ENCODE results near the gene LRRC17. TPM values are rescaled to one million over a fixed set of nuclear protein-coding genes. Genes with fewer than 3 reads are reported as not detected.

Gene LRRC17
- total RNA-seq, 1 donor from 2014 or later: 35.8 TPM

DNA sequence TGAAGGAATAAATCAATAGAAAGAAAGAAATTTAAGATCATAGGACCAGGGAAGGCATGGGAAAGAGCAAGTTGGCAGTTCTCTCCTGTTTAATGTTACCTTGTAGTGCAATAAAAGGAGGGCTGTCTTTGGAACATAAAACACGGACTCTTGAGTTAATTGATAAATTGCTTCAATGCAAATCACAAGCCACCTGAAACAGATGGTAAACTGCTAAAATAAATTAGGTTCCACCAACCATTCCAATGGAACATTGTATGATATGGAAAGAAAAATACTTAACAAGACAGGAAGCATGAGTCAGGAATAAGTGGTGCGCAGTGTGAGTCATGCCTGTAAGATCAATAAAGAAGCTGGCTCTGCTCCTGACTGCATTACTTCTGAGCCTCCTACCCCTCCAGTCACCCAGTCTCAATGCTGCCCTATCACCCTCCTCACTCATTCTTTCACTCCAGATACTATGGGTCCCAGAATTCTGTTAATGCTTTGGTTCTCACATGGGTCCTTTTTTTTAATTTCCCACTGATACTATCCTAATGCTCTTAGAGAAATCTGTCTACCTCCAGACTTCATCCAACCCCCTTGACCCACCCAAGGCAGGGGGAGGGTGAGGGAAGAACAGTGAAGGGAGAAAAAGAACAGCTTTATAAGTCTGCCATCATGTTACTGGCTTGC is 78.9 kb downstream of the LRRC17 start:
- Mint-ChIP-seq H3K27me3 (ENCODE audit: low read depth) (no peaks in the 10 kb centered on the region), H3K4me3 (no peak overlapping the region), H3K9me3 (no peaks in the 10 kb centered on the region), H3K36me3 (ENCODE audit: low read depth) (no peaks in the 10 kb centered on the region), H3K27ac (ENCODE audit: unreplicated experiment) (no peak overlapping the region), H3K4me1 (no peaks in the 10 kb centered on the region)
- no peak for DNase-seq (ENCODE audit: low read depth, low spot score)
- TF ChIP-seq, protein P1, sequence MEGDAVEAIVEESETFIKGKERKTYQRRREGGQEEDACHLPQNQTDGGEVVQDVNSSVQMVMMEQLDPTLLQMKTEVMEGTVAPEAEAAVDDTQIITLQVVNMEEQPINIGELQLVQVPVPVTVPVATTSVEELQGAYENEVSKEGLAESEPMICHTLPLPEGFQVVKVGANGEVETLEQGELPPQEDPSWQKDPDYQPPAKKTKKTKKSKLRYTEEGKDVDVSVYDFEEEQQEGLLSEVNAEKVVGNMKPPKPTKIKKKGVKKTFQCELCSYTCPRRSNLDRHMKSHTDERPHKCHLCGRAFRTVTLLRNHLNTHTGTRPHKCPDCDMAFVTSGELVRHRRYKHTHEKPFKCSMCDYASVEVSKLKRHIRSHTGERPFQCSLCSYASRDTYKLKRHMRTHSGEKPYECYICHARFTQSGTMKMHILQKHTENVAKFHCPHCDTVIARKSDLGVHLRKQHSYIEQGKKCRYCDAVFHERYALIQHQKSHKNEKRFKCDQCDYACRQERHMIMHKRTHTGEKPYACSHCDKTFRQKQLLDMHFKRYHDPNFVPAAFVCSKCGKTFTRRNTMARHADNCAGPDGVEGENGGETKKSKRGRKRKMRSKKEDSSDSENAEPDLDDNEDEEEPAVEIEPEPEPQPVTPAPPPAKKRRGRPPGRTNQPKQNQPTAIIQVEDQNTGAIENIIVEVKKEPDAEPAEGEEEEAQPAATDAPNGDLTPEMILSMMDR (conservative IDR thresholded peaks at IDR 0.05): no peak

GRCh38 chr7:102992509-102992937 is 79.7 kb downstream of the LRRC17 start:
- H3K4me1 Mint-ChIP-seq: no peaks in the 10 kb centered on the region
- no peaks in the 10 kb centered on the region for H3K36me3 Mint-ChIP-seq (ENCODE audit: low read depth)

DNA sequence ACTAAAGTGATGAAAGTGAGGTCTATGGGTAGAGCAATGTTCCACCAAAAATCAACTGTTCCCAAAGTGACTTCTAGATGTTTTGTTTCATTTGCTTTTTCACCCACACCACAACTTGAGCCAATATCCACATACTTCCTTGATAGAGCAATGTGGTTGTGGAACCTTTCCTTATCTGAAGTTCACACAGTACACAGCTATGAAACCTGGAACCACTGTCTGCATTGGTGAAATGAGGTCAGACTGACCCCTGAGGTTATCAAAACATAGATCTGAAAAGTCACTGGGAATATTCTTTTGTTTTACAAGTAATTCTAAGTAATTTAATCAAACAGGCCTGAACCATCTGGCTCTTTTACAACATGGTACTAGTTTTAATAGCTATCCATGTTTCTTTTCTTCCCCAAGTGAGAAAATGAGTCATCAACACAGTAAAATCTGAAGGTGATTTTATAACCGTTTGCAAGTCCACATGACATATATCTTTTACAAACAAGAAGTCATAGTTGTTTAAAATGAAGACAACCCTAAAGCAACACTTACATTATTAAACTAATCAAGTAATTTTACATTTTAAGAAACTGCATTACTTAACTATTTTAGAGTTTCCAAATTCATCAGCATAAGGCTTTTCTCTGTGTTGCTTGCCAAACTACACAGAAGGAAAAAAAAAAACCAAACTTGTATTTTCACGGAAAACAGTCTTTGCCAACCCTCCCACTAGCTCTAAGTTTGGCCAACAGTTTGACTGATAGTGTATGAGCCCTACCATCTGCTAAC is 80.3 kb downstream of the LRRC17 start:
- Mint-ChIP-seq H3K4me3 (no peak overlapping the region), H3K36me3 (ENCODE audit: low read depth) (no peaks in the 10 kb centered on the region), H3K4me1 (no peaks in the 10 kb centered on the region), H3K9me3 (no peaks in the 10 kb centered on the region), H3K27me3 (ENCODE audit: low read depth) (no peaks in the 10 kb centered on the region), H3K27ac (ENCODE audit: unreplicated experiment) (no peak overlapping the region)
- no peak for DNase-seq (ENCODE audit: low read depth, low spot score)
- TF ChIP-seq, protein P1 (conservative IDR thresholded peaks at IDR 0.05): no peak

More at GRCh38 chr7:102992509-102992937, 79.7 kb downstream of the LRRC17 start:
- Mint-ChIP-seq H3K27me3 (ENCODE audit: low read depth) (no peaks in the 10 kb centered on the region), H3K9me3 (no peaks in the 10 kb centered on the region), H3K27ac (ENCODE audit: unreplicated experiment) (no peak overlapping the region), H3K4me3 (no peak overlapping the region)
- TF ChIP-seq, protein P1 (conservative IDR thresholded peaks at IDR 0.05): no peak
- no peak for DNase-seq (ENCODE audit: low read depth, low spot score)

DNA sequence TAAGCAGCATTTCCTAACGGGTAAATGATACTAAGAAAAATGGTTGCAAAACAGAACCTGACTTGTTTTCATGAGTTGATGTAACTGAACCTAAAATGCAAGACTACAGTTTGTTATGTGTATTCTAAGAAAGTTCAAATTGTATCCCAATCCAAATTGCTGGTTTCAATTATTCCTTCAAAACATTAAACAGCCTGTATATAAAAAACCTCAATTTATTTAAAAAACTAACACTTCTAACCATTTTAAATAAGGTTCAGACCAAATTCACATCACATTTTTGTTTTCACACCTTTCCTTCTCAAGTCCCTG is 80.9 kb downstream of the LRRC17 start:
- H3K4me1 Mint-ChIP-seq: no peaks in the 10 kb centered on the region
- no peak overlapping the region for H3K27ac Mint-ChIP-seq (ENCODE audit: unreplicated experiment)
- TF ChIP-seq, protein P1 (conservative IDR thresholded peaks at IDR 0.05): no peak
- no peaks in the 10 kb centered on the region for H3K36me3 Mint-ChIP-seq (ENCODE audit: low read depth)
- no peaks in the 10 kb centered on the region for H3K9me3 Mint-ChIP-seq
- no peaks in the 10 kb centered on the region for H3K27me3 Mint-ChIP-seq (ENCODE audit: low read depth)
- no peak for DNase-seq (ENCODE audit: low read depth, low spot score)
- no peak overlapping the region for H3K4me3 Mint-ChIP-seq

GRCh38 chr7:102994567-102994966 is 81.8 kb downstream of the LRRC17 start:
- no peak for DNase-seq (ENCODE audit: low read depth, low spot score)
- H3K27ac Mint-ChIP-seq (ENCODE audit: unreplicated experiment): no peak overlapping the region
- no peaks in the 10 kb centered on the region for H3K27me3 Mint-ChIP-seq (ENCODE audit: low read depth)
- TF ChIP-seq, protein P1 (conservative IDR thresholded peaks at IDR 0.05): no peak
- no peaks in the 10 kb centered on the region for H3K4me1 Mint-ChIP-seq
- no peak overlapping the region for H3K4me3 Mint-ChIP-seq
- H3K9me3 Mint-ChIP-seq: peaks cover under 1% of the 10 kb centered on the region
- H3K36me3 Mint-ChIP-seq (ENCODE audit: low read depth): peaks cover under 1% of the 10 kb centered on the region

Other genes starting within 250 kb of the LRRC17 start
- 1.3 and 5.8 TPM in 2 replicates for gene POLR2J2, start 241.3 kb upstream of the LRRC17 start, total RNA-seq
- gene FAM185A, start 164.0 kb upstream of the LRRC17 start, total RNA-seq: 7.7 and 9.0 TPM in 2 replicates
- 2.1 TPM in 2 replicates for gene FBXL13, start 161.8 kb downstream of the LRRC17 start, total RNA-seq
- 34.5 and 37.0 TPM in 2 replicates for gene ARMC10, start 162.1 kb downstream of the LRRC17 start, total RNA-seq
- 15.0 and 17.4 TPM in 2 replicates for gene NAPEPLD, start 236.1 kb downstream of the LRRC17 start, total RNA-seq

Measured in neural crest cell (in vitro differentiated cells).